ENCODE results near the gene SARS2. TPM values are rescaled to one million over a fixed set of nuclear protein-coding genes. Genes with fewer than 3 reads are reported as not detected.

Gene SARS2
- polyA plus RNA-seq, 2 donors, result 27.4 to 43.9 TPM

GRCh38 chr19:38910488-38910887 lies 20.1 kb downstream of the SARS2 start:
- H3K4me3 ChIP-seq (ENCODE audit: low read depth in 1 of 2, low read length in 2 of 2), result no peak overlapping the region
- peaks cover 3 to 28% of the 10 kb centered on the region in 2 donors for H3K36me3 ChIP-seq (ENCODE audit: control insufficient read depth in 2 of 2, insufficient read depth in 2 of 2, low read length in 1 of 2)
- H3K9me3 ChIP-seq (ENCODE audit: control insufficient read depth in 2 of 2, insufficient read depth in 1 of 2, low read depth in 1 of 2, low read length in 1 of 2), result no peaks in the 10 kb centered on the region
- H3K4me1 ChIP-seq (ENCODE audit: control insufficient read depth in 2 of 2, insufficient read depth in 2 of 2, low read length in 1 of 2), result peaks cover 0 to 2% of the 10 kb centered on the region in 2 donors
- 93 to 95% methylated on average over 12 of the region's 12 CpGs for WGBS, 2 donors
- H3K27me3 ChIP-seq (ENCODE audit: control insufficient read depth in 1 of 2, insufficient read depth in 2 of 2, low read length in 2 of 2), result no peaks in the 10 kb centered on the region
- H3K27ac ChIP-seq (ENCODE audit: low read depth in 2 of 2, low read length in 1 of 2), result no peak overlapping the region

GRCh38 chr19:38908911-38909310 lies 21.7 kb downstream of the SARS2 start:
- Histone ChIP-seq H3K9me3 (ENCODE audit: control insufficient read depth in 2 of 2, insufficient read depth in 1 of 2, low read depth in 1 of 2, low read length in 1 of 2) (no peaks in the 10 kb centered on the region), H3K4me3 (ENCODE audit: low read depth in 1 of 2, low read length in 2 of 2) (no peak overlapping the region), H3K27ac (ENCODE audit: low read depth in 2 of 2, low read length in 1 of 2) (no peak overlapping the region), H3K4me1 (ENCODE audit: control insufficient read depth in 2 of 2, insufficient read depth in 2 of 2, low read length in 1 of 2) (peaks cover 2 to 4% of the 10 kb centered on the region in 2 donors), H3K27me3 (ENCODE audit: control insufficient read depth in 1 of 2, insufficient read depth in 2 of 2, low read length in 2 of 2) (no peaks in the 10 kb centered on the region), H3K36me3 (ENCODE audit: control insufficient read depth in 2 of 2, insufficient read depth in 2 of 2, low read length in 1 of 2) (peaks cover 3 to 32% of the 10 kb centered on the region in 2 donors)
- WGBS, 2 donors, result 64 to 68% methylated on average over 9 to 10 of the region's 10 CpGs

- H3K9me3 ChIP-seq (ENCODE audit: control insufficient read depth in 2 of 2, insufficient read depth in 1 of 2, low read depth in 1 of 2, low read length in 1 of 2), result no peaks in the 10 kb centered on the region
- peaks cover 3 to 32% of the 10 kb centered on the region in 2 donors for H3K36me3 ChIP-seq (ENCODE audit: control insufficient read depth in 2 of 2, insufficient read depth in 2 of 2, low read length in 1 of 2)
- H3K27me3 ChIP-seq (ENCODE audit: control insufficient read depth in 1 of 2, insufficient read depth in 2 of 2, low read length in 2 of 2), result no peaks in the 10 kb centered on the region
- H3K4me1 ChIP-seq (ENCODE audit: control insufficient read depth in 2 of 2, insufficient read depth in 2 of 2, low read length in 1 of 2), result peaks cover 2 to 4% of the 10 kb centered on the region in 2 donors
- no peak overlapping the region for H3K4me3 ChIP-seq (ENCODE audit: low read depth in 1 of 2, low read length in 2 of 2)
- 94 to 95% methylated on average over 12 of the region's 12 CpGs for WGBS, 2 donors
- H3K27ac ChIP-seq (ENCODE audit: low read depth in 2 of 2, low read length in 1 of 2), result no peak overlapping the region
Measured at GRCh38 chr19:38907670-38908069, 22.9 kb downstream of the SARS2 start.

- Histone ChIP-seq H3K27me3 (ENCODE audit: control insufficient read depth in 1 of 2, insufficient read depth in 2 of 2, low read length in 2 of 2) (no peaks in the 10 kb centered on the region), H3K27ac (ENCODE audit: low read depth in 2 of 2, low read length in 1 of 2) (no peak overlapping the region), H3K4me3 (ENCODE audit: low read depth in 1 of 2, low read length in 2 of 2) (no peak overlapping the region), H3K36me3 (ENCODE audit: control insufficient read depth in 2 of 2, insufficient read depth in 2 of 2, low read length in 1 of 2) (peaks cover 3 to 32% of the 10 kb centered on the region in 2 donors), H3K9me3 (ENCODE audit: control insufficient read depth in 2 of 2, insufficient read depth in 1 of 2, low read depth in 1 of 2, low read length in 1 of 2) (no peaks in the 10 kb centered on the region), H3K4me1 (ENCODE audit: control insufficient read depth in 2 of 2, insufficient read depth in 2 of 2, low read length in 1 of 2) (peaks cover 2 to 4% of the 10 kb centered on the region in 2 donors)
- WGBS, 2 donors, result 93 to 94% methylated on average over 29 of the region's 29 CpGs
Measured at GRCh38 chr19:38907227-38907626, 23.3 kb downstream of the SARS2 start.

- peaks cover 0 to 4% of the 10 kb centered on the region in 2 donors for H3K4me1 ChIP-seq (ENCODE audit: control insufficient read depth in 2 of 2, insufficient read depth in 2 of 2, low read length in 1 of 2)
- 94 to 95% methylated on average over 4 of the region's 4 CpGs for WGBS, 2 donors
- H3K4me3 ChIP-seq (ENCODE audit: low read depth in 1 of 2, low read length in 2 of 2), result no peak overlapping the region
- no peaks in the 10 kb centered on the region for H3K27me3 ChIP-seq (ENCODE audit: control insufficient read depth in 1 of 2, insufficient read depth in 2 of 2, low read length in 2 of 2)
- no peaks in the 10 kb centered on the region for H3K9me3 ChIP-seq (ENCODE audit: control insufficient read depth in 2 of 2, insufficient read depth in 1 of 2, low read depth in 1 of 2, low read length in 1 of 2)
- no peak overlapping the region for H3K27ac ChIP-seq (ENCODE audit: low read depth in 2 of 2, low read length in 1 of 2)
- H3K36me3 ChIP-seq (ENCODE audit: control insufficient read depth in 2 of 2, insufficient read depth in 2 of 2, low read length in 1 of 2), result peaks cover 3 to 32% of the 10 kb centered on the region in 2 donors
Measured at GRCh38 chr19:38905620-38906019, 24.9 kb downstream of the SARS2 start.

- WGBS, 2 donors, result 87 to 89% methylated on average over 35 of the region's 35 CpGs
- H3K27ac ChIP-seq (ENCODE audit: low read depth in 2 of 2, low read length in 1 of 2), result no peak overlapping the region
- peaks cover 0 to 4% of the 10 kb centered on the region in 2 donors for H3K4me1 ChIP-seq (ENCODE audit: control insufficient read depth in 2 of 2, insufficient read depth in 2 of 2, low read length in 1 of 2)
- H3K27me3 ChIP-seq (ENCODE audit: control insufficient read depth in 1 of 2, insufficient read depth in 2 of 2, low read length in 2 of 2), result no peaks in the 10 kb centered on the region
- peaks cover 3 to 30% of the 10 kb centered on the region in 2 donors for H3K36me3 ChIP-seq (ENCODE audit: control insufficient read depth in 2 of 2, insufficient read depth in 2 of 2, low read length in 1 of 2)
- H3K4me3 ChIP-seq (ENCODE audit: low read depth in 1 of 2, low read length in 2 of 2), result no peak overlapping the region
- no peaks in the 10 kb centered on the region for H3K9me3 ChIP-seq (ENCODE audit: control insufficient read depth in 2 of 2, insufficient read depth in 1 of 2, low read depth in 1 of 2, low read length in 1 of 2)
Measured at GRCh38 chr19:38904581-38905539, 25.7 kb downstream of the SARS2 start.

- Histone ChIP-seq H3K4me3 (ENCODE audit: low read depth in 1 of 2, low read length in 2 of 2) (no peak overlapping the region), H3K27me3 (ENCODE audit: control insufficient read depth in 1 of 2, insufficient read depth in 2 of 2, low read length in 2 of 2) (no peaks in the 10 kb centered on the region), H3K4me1 (ENCODE audit: control insufficient read depth in 2 of 2, insufficient read depth in 2 of 2, low read length in 1 of 2) (peaks cover 8 to 10% of the 10 kb centered on the region in 2 donors), H3K27ac (ENCODE audit: low read depth in 2 of 2, low read length in 1 of 2) (no peak overlapping the region), H3K9me3 (ENCODE audit: control insufficient read depth in 2 of 2, insufficient read depth in 1 of 2, low read depth in 1 of 2, low read length in 1 of 2) (no peaks in the 10 kb centered on the region), H3K36me3 (ENCODE audit: control insufficient read depth in 2 of 2, insufficient read depth in 2 of 2, low read length in 1 of 2) (peaks cover 3 to 10% of the 10 kb centered on the region in 2 donors)
- WGBS, 2 donors, result 100% methylated on average over 1 of the region's 1 CpG
Measured at GRCh38 chr19:38901683-38902082, 28.9 kb downstream of the SARS2 start.

- 20 to 23% methylated on average over 3 of the region's 3 CpGs for WGBS, 2 donors
Measured at GRCh38 chr19:38900743-38901190, 29.8 kb downstream of the SARS2 start.

GRCh38 chr19:38900202-38900629 lies 30.3 kb downstream of the SARS2 start:
- Histone ChIP-seq H3K36me3 (ENCODE audit: control insufficient read depth in 2 of 2, insufficient read depth in 2 of 2, low read length in 1 of 2) (peaks cover 3 to 6% of the 10 kb centered on the region in 2 donors), H3K27me3 (ENCODE audit: control insufficient read depth in 1 of 2, insufficient read depth in 2 of 2, low read length in 2 of 2) (no peaks in the 10 kb centered on the region), H3K27ac (ENCODE audit: low read depth in 2 of 2, low read length in 1 of 2) (peak overlapping the region; percentile 93 to 94), H3K4me3 (ENCODE audit: low read depth in 1 of 2, low read length in 2 of 2) (peak overlapping the region; percentile 86 to 95), H3K4me1 (ENCODE audit: control insufficient read depth in 2 of 2, insufficient read depth in 2 of 2, low read length in 1 of 2) (peaks cover 6 to 10% of the 10 kb centered on the region in 2 donors), H3K9me3 (ENCODE audit: control insufficient read depth in 2 of 2, insufficient read depth in 1 of 2, low read depth in 1 of 2, low read length in 1 of 2) (no peaks in the 10 kb centered on the region)
- WGBS, 2 donors, result 2 to 3% methylated on average over 8 of the region's 8 CpGs

More at GRCh38 chr19:38900743-38901190, 29.8 kb downstream of the SARS2 start:
- Histone ChIP-seq H3K27ac (ENCODE audit: low read depth in 2 of 2, low read length in 1 of 2) (no peak overlapping the region), H3K36me3 (ENCODE audit: control insufficient read depth in 2 of 2, insufficient read depth in 2 of 2, low read length in 1 of 2) (peaks cover 3 to 11% of the 10 kb centered on the region in 2 donors), H3K4me1 (ENCODE audit: control insufficient read depth in 2 of 2, insufficient read depth in 2 of 2, low read length in 1 of 2) (peaks cover 8 to 10% of the 10 kb centered on the region in 2 donors), H3K9me3 (ENCODE audit: control insufficient read depth in 2 of 2, insufficient read depth in 1 of 2, low read depth in 1 of 2, low read length in 1 of 2) (no peaks in the 10 kb centered on the region), H3K27me3 (ENCODE audit: control insufficient read depth in 1 of 2, insufficient read depth in 2 of 2, low read length in 2 of 2) (no peaks in the 10 kb centered on the region), H3K4me3 (ENCODE audit: low read depth in 1 of 2, low read length in 2 of 2) (peak overlapping the region in 1 of 2 donors; percentile 86)

All from esophagus (tissue), 2 donors.